ENCODE data around the gene ROCK2. TPM values are rescaled to one million over a fixed set of nuclear protein-coding genes. Genes with fewer than 3 reads are reported as not detected.
A peak's percentile ranks its signal among the peaks of the same experiment; 100 is the strongest.

The ROCK2 gene
- total and polyA plus RNA-seq, 2 of the 13 experiments (the other 11 are each of a cell fraction or from before 2014, with no cell fraction given) = 38.1 to 119 TPM

GRCh38 chr2:11354363-11355154 is 10.1 kb upstream of the ROCK2 start (continued):
- peak; percentile 97 for TF ChIP-seq ATF2 (CRISPR knock-in tag; IDR thresholded peaks at IDR 0.05)
- no peak for TF ChIP-seq ZNF569 (CRISPR knock-in tag; IDR thresholded peaks at IDR 0.05; ENCODE audit: borderline replicate concordance)
- TF ChIP-seq ZKSCAN5 (CRISPR knock-in tag; IDR thresholded peaks at IDR 0.05) = no peak
- no peak for TF ChIP-seq SYNCRIP (IDR thresholded peaks at IDR 0.05; ENCODE audit: insufficient read depth, low read depth, low read length)
- no peak for TF ChIP-seq NFRKB (IDR thresholded peaks at IDR 0.05)
- TF ChIP-seq ZNF333 (CRISPR knock-in tag; IDR thresholded peaks at IDR 0.05; ENCODE audit: borderline replicate concordance) = 0 out of 2 replicates have a peak, but pooled peaks have one; percentile 71
- TF ChIP-seq E2F2 (CRISPR knock-in tag; IDR thresholded peaks at IDR 0.05; ENCODE audit: borderline replicate concordance) = 0 out of 2 replicates have a peak, but pooled peaks have one; percentile 36
- TF ChIP-seq TMF1 (CRISPR knock-in tag; IDR thresholded peaks at IDR 0.05; ENCODE audit: low read depth) = peak; percentile 79; the same call in 1 of the 2 replicates
- peak; percentile 54; the same call in 1 of the 2 replicates for TF ChIP-seq ZNF230 (CRISPR knock-in tag; IDR thresholded peaks at IDR 0.05)
- TF ChIP-seq ZNF441 (CRISPR knock-in tag; IDR thresholded peaks at IDR 0.05; ENCODE audit: borderline replicate concordance) = peak; percentile 86; the same call in 1 of the 2 replicates
- peak; percentile 92; the same call in 1 of the 2 replicates for TF ChIP-seq HOXA5 (CRISPR knock-in tag; IDR thresholded peaks at IDR 0.05)
- peak; percentile 100 for TF ChIP-seq MIER3 (CRISPR knock-in tag; IDR thresholded peaks at IDR 0.05; ENCODE audit: borderline replicate concordance)
- TF ChIP-seq KLF9 (CRISPR knock-in tag; IDR thresholded peaks at IDR 0.05; ENCODE audit: low read depth) = 0 out of 2 replicates have a peak, but pooled peaks have one; percentile 63
- TF ChIP-seq MYNN (CRISPR knock-in tag; IDR thresholded peaks at IDR 0.05; ENCODE audit: low read depth) = 0 out of 2 replicates have a peak, but pooled peaks have one; percentile 73
- TF ChIP-seq, protein P1, sequence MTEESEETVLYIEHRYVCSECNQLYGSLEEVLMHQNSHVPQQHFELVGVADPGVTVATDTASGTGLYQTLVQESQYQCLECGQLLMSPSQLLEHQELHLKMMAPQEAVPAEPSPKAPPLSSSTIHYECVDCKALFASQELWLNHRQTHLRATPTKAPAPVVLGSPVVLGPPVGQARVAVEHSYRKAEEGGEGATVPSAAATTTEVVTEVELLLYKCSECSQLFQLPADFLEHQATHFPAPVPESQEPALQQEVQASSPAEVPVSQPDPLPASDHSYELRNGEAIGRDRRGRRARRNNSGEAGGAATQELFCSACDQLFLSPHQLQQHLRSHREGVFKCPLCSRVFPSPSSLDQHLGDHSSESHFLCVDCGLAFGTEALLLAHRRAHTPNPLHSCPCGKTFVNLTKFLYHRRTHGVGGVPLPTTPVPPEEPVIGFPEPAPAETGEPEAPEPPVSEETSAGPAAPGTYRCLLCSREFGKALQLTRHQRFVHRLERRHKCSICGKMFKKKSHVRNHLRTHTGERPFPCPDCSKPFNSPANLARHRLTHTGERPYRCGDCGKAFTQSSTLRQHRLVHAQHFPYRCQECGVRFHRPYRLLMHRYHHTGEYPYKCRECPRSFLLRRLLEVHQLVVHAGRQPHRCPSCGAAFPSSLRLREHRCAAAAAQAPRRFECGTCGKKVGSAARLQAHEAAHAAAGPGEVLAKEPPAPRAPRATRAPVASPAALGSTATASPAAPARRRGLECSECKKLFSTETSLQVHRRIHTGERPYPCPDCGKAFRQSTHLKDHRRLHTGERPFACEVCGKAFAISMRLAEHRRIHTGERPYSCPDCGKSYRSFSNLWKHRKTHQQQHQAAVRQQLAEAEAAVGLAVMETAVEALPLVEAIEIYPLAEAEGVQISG (CRISPR knock-in tag; IDR thresholded peaks at IDR 0.05) = peak; percentile 89
- TF ChIP-seq ZNF354B (CRISPR knock-in tag; IDR thresholded peaks at IDR 0.05) = 0 out of 2 replicates have a peak, but pooled peaks have one; percentile 51
- TF ChIP-seq ZNF598 (CRISPR knock-in tag; IDR thresholded peaks at IDR 0.05; ENCODE audit: borderline replicate concordance) = no peak; the same call in 1 of the 2 replicates
- no peak for TF ChIP-seq MTF1 (CRISPR knock-in tag; IDR thresholded peaks at IDR 0.05)
- TF ChIP-seq KMT2A (CRISPR knock-in tag; IDR thresholded peaks at IDR 0.05) = peak; percentile 88
- no peak for TF ChIP-seq ATAD3A (CRISPR knock-in tag; IDR thresholded peaks at IDR 0.05)
- TF ChIP-seq PHF5A (CRISPR knock-in tag; IDR thresholded peaks at IDR 0.05; ENCODE audit: low read depth, unreplicated experiment) = peak; percentile 72
- TF ChIP-seq ZNF326 (CRISPR knock-in tag; IDR thresholded peaks at IDR 0.05; ENCODE audit: borderline replicate concordance) = 0 out of 2 replicates have a peak, but pooled peaks have one; percentile 61
- TF ChIP-seq ZNF20 (CRISPR knock-in tag; IDR thresholded peaks at IDR 0.05) = 0 out of 2 replicates have a peak, but pooled peaks have one; percentile 40
- TF ChIP-seq IKZF4 (CRISPR knock-in tag; IDR thresholded peaks at IDR 0.05; ENCODE audit: borderline replicate concordance, low read depth, not compliant biosample characterization) = no peak
- peak; percentile 98 for TF ChIP-seq TBX2 (CRISPR knock-in tag; IDR thresholded peaks at IDR 0.05; ENCODE audit: borderline replicate concordance)

Measured in HepG2 (cell line).